C1 segment of cervical spinal cord (tissue), 14 donors: ENCODE data around the gene RCL1.
"Not testable (repeated sequence)": the region's sequence is repeated elsewhere in the genome, so short reads cannot be mapped to it uniquely, and the experiment has no call there.

Experiments
- DNase-seq, 14 donors: peaks; one replicate each; lab custom pipeline; 2025; lab: John Stamatoyannopoulos, UW

Gene RCL1, protein sequence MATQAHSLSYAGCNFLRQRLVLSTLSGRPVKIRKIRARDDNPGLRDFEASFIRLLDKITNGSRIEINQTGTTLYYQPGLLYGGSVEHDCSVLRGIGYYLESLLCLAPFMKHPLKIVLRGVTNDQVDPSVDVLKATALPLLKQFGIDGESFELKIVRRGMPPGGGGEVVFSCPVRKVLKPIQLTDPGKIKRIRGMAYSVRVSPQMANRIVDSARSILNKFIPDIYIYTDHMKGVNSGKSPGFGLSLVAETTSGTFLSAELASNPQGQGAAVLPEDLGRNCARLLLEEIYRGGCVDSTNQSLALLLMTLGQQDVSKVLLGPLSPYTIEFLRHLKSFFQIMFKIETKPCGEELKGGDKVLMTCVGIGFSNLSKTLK

DNA sequence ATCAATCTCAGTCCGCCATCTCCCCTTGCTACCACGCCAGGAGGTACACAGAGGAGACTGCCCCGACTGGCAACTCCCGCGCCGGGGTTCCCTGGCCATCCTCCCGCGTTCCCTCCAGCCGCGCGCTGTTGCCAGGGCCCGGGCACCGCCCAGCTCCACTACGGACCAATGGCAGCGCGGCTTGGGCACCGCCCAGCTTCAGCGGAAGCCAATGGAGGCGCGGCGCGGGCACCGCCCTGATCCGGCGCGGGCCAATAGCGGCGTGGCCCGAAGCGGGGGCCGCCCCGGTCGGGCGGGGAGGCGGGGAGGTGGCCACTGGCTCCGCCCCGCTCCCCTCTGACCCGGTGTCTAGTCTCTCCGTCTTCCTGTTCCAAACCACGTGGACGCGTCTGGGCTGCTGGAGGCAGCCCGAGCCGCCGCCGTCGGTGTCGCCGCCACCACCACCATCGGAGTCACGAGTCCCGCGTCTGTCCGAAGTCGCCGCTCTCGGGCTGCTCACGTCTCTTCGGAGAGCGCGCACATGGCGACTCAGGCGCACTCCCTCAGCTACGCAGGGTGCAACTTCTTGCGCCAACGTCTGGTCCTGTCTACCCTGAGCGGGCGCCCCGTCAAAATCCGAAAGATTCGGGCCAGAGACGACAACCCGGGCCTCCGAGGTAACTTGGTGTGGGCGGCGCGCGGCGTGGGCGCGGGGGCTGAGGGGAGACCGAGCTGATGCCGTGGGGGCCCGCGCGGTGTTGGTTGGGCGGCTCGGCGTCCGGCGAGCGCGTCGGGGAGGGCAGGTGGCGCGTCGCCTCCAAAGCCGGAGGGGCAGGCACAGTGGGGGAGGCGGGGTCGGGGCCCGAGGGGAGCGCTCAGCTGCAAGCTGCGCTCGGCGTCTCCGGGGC, at the start of gene RCL1:
Gene RCL1 (plus strand): TSS at position 373 of the 887 bp plus-strand sequence. CDS start 148 bp downstream, at position 521.
- peak; percentile 66 to 99 (median 95) for DNase-seq

- DNase-seq: peak in 1 of 14 donors; percentile 1
Measured at GRCh38 chr9:4743131-4743875, 49.4 kb upstream of the RCL1 start.

GRCh38 chr9:4746278-4747030, 46.3 kb upstream of the RCL1 start:
- no peak for DNase-seq

- no peak for DNase-seq
Measured at GRCh38 chr9:4748612-4749011, 44.1 kb upstream of the RCL1 start.

DNA sequence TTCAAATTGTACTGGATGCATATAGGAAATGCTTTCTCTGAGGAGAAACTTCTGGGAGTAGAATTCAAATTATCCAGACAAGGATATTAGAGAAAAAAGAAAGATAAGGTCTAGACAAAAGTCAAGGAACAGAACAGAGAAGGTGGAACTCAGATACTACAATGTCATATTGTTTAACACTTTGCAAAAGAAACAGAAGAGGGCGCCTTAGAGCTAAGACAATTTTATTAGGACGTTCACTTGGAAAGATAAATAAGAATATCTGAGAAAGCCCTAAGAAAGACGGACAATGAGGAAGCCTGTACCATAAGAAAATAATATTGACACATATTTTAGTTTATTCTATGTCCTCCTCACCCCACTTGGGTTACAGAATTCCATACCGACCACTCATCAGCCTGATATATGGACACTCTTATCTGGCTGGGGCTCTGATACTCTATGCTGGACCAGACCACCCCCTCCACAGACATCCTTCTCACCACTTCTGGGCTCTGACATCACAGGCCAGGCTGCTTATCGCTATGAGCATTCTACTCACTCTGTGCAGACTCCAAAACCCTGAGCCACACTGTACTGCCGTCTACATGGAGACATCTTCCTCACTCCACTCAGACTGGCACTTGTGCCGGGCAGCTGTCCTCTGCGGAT, 42.6 kb upstream of the RCL1 start:
- DNase-seq: no peak

DNA sequence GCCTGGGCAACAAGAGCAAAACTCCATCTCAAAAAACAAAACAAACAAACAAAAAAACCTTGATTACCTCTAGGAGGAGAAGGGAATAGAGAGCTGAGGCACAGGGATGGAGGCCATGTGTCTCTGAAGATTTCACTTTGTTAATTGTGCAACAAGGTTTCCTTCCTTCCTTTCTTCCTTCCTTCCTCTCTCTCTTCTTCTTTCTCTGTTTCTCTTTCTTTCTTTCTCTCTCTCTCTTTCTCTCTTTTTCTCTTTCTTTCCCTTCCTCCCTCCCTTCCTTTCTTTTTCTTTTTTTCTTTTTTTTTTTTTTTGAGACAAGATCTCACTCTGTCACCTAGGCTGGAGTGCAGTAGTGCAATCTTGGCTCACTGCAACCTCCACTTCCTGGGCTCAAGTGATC, 38.2 kb upstream of the RCL1 start:
- DNase-seq: not testable (repeated sequence)

DNA sequence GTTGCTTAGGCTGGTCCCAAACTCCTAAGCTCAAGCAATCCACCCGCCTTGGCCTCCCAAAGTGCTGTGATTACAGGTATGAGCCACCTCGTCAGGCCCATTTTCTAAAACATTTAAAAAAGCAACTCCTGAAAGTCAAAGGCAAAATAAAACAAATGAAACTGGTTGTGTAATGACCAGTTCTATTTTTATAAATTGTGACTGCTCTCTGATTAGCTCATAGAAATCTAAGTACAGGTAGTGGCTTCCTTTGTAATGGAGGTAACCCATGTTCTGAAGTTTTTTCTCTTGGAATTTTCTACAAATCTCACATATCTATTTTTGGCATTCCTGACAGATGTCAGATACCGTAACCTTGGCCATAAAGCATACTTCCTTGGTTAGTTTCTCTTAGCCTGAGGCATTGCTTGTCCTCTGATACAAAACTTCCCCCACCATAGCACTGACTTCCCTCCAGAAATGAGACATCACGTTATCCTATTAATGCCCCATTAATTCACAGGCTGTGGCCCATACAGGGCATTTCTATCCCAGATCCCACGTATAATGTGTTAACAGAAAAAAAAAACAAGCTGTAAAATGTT, 37.6 kb upstream of the RCL1 start:
- DNase-seq: no peak

DNA sequence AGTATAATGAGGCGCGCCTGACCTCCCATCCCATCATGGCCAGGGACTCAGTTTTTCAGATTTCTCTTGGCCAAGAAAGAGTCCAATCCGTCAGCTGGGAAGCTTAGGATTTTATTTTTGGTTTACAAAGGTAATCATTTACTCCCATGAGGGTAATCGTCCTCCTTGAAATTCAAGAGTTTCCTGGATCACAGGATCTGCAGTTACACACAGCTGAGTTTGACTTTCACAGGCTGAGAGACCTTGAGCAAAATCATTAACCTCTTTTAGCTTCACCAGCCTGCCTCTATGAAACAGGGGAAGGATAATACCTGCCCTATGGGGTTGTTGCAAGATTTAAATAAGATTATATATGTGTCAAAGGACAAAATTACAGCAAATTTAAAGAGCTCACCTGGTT, 36.3 kb upstream of the RCL1 start:
- DNase-seq: no peak

- peak in 5 of 14 donors; percentile 7 to 15 (median 8) for DNase-seq
Measured at GRCh38 chr9:4760122-4760521, 32.6 kb upstream of the RCL1 start.

- DNase-seq: peak in 11 of 14 donors; percentile 13 to 64 (median 38)
Measured at GRCh38 chr9:4762108-4762885, 30.4 kb upstream of the RCL1 start.

DNA sequence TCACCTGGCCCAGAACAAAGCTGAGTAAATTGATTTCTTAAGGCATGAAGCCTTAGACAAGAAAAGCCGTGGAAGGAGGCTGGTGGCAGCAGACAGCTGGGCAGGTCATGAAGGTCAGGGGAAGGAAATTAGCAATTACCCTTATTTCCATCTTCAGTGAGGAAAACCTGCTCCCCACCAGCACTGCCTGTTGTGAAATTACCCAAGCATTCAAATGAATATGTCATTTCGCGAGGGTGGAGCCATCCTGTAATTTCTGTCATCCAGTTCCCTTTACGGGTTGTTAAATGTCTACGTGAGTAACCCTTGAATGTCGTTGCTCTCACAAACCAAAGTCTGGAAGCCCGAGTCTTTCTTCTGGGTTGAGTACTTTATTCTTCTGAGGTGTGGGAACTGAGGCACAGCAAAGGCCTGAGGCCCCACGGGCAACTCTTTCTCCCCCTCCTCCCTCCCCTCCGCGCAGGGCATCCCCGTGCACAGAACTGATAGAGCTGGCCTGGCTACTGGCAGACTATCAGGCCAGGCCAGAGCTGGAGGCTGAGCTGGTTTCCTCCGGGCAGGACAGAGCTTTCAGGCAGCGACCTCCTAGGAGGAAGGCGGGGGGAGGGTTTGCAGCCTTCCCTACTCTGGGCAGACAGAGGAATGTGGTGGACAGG, 29.7 kb upstream of the RCL1 start:
- DNase-seq: peak in 2 of 14 donors; percentile 14 to 45

DNA sequence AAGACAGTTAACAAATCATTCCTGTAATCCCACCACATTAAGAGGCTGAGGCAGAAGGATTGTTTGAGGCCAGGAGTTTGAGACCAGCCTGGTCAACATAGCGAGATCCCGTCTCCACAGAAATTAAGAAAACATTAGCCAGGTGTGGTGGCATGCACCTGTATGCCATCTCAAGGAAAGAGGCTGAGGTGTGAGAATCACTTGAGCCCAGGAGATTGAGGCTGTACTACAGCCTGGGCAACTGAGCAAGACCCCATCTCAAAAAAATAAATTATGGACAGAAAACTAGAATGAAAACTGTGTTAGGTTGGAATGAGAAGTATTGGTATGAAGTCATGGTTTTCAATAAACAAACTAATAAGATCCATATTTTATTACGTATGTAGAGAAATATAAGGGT, 28.7 kb upstream of the RCL1 start:
- DNase-seq: no peak

GRCh38 chr9:4768681-4769080, 24.1 kb upstream of the RCL1 start:
- no peak for DNase-seq

- no peak for DNase-seq
Measured at GRCh38 chr9:4769321-4770080, 23.2 kb upstream of the RCL1 start.

DNA sequence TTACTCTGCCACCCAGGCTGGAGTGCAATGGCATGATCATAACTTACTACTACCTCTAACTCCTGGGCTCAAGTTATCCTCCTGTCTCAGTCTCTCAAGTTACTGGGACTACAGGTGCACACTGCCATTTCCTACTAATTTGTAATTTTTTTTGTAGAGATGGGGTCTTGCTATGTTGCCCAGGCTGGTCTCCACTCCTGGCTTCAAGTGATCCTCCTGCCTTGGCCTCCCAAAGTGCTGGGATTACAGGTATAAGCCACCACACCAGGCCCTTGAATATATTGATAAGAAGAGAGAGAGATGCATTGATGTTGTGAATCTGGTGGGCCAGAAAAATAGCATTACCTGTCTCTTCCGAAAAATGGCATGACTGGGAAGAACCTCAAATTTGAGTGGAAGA, 21.0 kb upstream of the RCL1 start:
- DNase-seq: no peak

GRCh38 chr9:4774209-4774608, 18.5 kb upstream of the RCL1 start:
- no peak for DNase-seq

GRCh38 chr9:4774958-4775357, 17.8 kb upstream of the RCL1 start:
- DNase-seq: not testable (repeated sequence)

DNA sequence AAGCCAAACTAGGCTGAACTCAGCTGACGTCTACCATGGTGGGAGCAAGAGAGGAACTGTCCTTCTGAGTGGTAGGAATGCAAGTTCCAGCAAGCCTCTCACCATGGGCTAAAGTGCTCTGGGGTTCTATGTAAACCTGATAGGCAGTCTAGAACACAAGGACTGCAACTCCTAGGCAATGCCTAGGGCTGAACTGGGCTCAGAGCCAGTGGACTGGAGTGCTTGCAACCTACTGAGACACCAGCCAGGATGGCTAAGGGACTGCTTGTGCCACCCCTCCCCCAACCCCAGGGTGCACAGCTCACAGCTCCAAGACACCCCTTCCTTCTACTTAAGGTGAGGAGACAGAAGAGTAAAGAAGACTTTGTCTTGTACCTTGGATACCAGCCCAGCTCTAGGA, 12.1 kb upstream of the RCL1 start:
- DNase-seq: no peak
